ENCODE measurements around the gene STON1.

The STON1 gene

GRCh38 chr2:48529676-48530032, 300 bp upstream of the STON1 start:
- H2AFZ ChIP-seq (ENCODE audit: low read length), result no peak overlapping the region
- H3K79me2 ChIP-seq (ENCODE audit: low read length), result no peaks in the 10 kb centered on the region
- TF ChIP-seq CTCF (IDR thresholded peaks at IDR 0.05; ENCODE audit: low read length) (no peak), EZH2phosphoT487 (IDR thresholded peaks at IDR 0.05; ENCODE audit: low read length) (no peak), EZH2 (optimal IDR thresholded peaks at IDR 0.05; ENCODE audit: low read depth, low read length) (no peak)
- DNase-seq, result no peak
- H4K20me1 ChIP-seq (ENCODE audit: insufficient read depth, low read length), result no peaks in the 10 kb centered on the region
- H3K4me2 ChIP-seq (ENCODE audit: low read depth, low read length), result peak overlapping the region; percentile 66; the same call in 1 of the 2 replicates
- H3K4me1 ChIP-seq (ENCODE audit: low read length), result no peaks in the 10 kb centered on the region
- H3F3A ChIP-seq (ENCODE audit: insufficient read depth, low read length), result no peaks in the 10 kb centered on the region
- no peaks in the 10 kb centered on the region for H3K36me3 ChIP-seq (replicated peaks; ENCODE audit: insufficient read depth, low read length)
- H3K9me3 ChIP-seq (replicated peaks; ENCODE audit: insufficient read depth, low read length), result no peaks in the 10 kb centered on the region
- no peak overlapping the region for H3K9ac ChIP-seq (ENCODE audit: low read length)
- H3K9me2 ChIP-seq (replicated peaks; ENCODE audit: insufficient read depth, low read length), result no peaks in the 10 kb centered on the region
- no peak overlapping the region for H3K27ac ChIP-seq (ENCODE audit: low read length)
- no peaks in the 10 kb centered on the region for H3K27me3 ChIP-seq (replicated peaks; ENCODE audit: insufficient read depth, low read length)
- no peak overlapping the region; the same call in 1 of the 2 replicates for H3K4me3 ChIP-seq (ENCODE audit: low read length)

DNA sequence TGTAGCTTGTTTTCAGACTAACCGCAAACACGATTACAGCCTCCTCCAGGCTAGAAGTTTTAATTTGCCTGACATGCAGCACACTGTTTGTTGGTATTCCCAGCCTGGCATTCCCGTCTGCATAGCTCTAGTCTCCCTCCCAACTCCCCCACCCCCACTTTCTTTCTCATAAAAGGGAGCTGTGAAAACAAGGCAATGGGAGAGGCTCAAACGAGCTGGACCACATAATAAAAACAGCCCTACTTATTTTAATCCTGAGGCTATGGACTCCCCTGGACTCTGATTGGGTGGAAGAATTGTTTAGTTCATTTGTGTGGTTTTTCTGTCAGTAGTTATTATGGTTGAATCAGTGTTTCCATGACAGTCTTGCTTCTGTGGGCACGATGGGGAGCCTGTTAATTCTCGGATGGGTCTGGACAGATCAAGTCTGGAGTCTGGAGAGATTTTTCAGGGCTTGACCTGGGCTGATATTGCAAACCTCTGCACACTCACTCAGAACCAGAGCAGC, 1.2 kb downstream of the STON1 start:
- Histone ChIP-seq H3K4me3 (ENCODE audit: low read length) (no peak overlapping the region), H3K9ac (ENCODE audit: low read length) (no peak overlapping the region)

GRCh38 chr2:48532174-48532573, 2.2 kb downstream of the STON1 start:
- H4K20me1 ChIP-seq (ENCODE audit: insufficient read depth, low read length), result no peaks in the 10 kb centered on the region
- no peaks in the 10 kb centered on the region for H3K9me3 ChIP-seq (replicated peaks; ENCODE audit: insufficient read depth, low read length)
- TF ChIP-seq EZH2phosphoT487 (IDR thresholded peaks at IDR 0.05; ENCODE audit: low read length), result no peak
- TF ChIP-seq EZH2 (optimal IDR thresholded peaks at IDR 0.05; ENCODE audit: low read depth, low read length), result no peak
- no peak overlapping the region for H3K4me2 ChIP-seq (ENCODE audit: low read depth, low read length)
- no peaks in the 10 kb centered on the region for H3K9me2 ChIP-seq (replicated peaks; ENCODE audit: insufficient read depth, low read length)
- no peak overlapping the region for H3K9ac ChIP-seq (ENCODE audit: low read length)
- no peaks in the 10 kb centered on the region for H3K36me3 ChIP-seq (replicated peaks; ENCODE audit: insufficient read depth, low read length)
- no peak overlapping the region for H2AFZ ChIP-seq (ENCODE audit: low read length)
- H3F3A ChIP-seq (ENCODE audit: insufficient read depth, low read length), result no peaks in the 10 kb centered on the region
- no peaks in the 10 kb centered on the region for H3K4me1 ChIP-seq (ENCODE audit: low read length)
- H3K4me3 ChIP-seq (ENCODE audit: low read length), result no peak overlapping the region
- no peak for DNase-seq
- H3K27me3 ChIP-seq (replicated peaks; ENCODE audit: insufficient read depth, low read length), result no peaks in the 10 kb centered on the region
- H3K27ac ChIP-seq (ENCODE audit: low read length), result no peak overlapping the region
- no peaks in the 10 kb centered on the region for H3K79me2 ChIP-seq (ENCODE audit: low read length)

More for the DNA sequence above, 1.2 kb downstream of the STON1 start:
- no peaks in the 10 kb centered on the region for H3K9me3 ChIP-seq (replicated peaks; ENCODE audit: insufficient read depth, low read length)
- no peaks in the 10 kb centered on the region for H3K27me3 ChIP-seq (replicated peaks; ENCODE audit: insufficient read depth, low read length)
- no peak for TF ChIP-seq EZH2phosphoT487 (IDR thresholded peaks at IDR 0.05; ENCODE audit: low read length)
- no peak for TF ChIP-seq EZH2 (optimal IDR thresholded peaks at IDR 0.05; ENCODE audit: low read depth, low read length)
- no peak for TF ChIP-seq CTCF (IDR thresholded peaks at IDR 0.05; ENCODE audit: low read length)
- no peaks in the 10 kb centered on the region for H4K20me1 ChIP-seq (ENCODE audit: insufficient read depth, low read length)
- H3K36me3 ChIP-seq (replicated peaks; ENCODE audit: insufficient read depth, low read length), result no peaks in the 10 kb centered on the region
- no peaks in the 10 kb centered on the region for H3K4me1 ChIP-seq (ENCODE audit: low read length)
- no peak overlapping the region for H3K4me2 ChIP-seq (ENCODE audit: low read depth, low read length)
- H3K79me2 ChIP-seq (ENCODE audit: low read length), result no peaks in the 10 kb centered on the region
- no peak overlapping the region for H3K27ac ChIP-seq (ENCODE audit: low read length)
- H2AFZ ChIP-seq (ENCODE audit: low read length), result no peak overlapping the region
- no peaks in the 10 kb centered on the region for H3F3A ChIP-seq (ENCODE audit: insufficient read depth, low read length)
- H3K9me2 ChIP-seq (replicated peaks; ENCODE audit: insufficient read depth, low read length), result no peaks in the 10 kb centered on the region
- no peak for DNase-seq

GRCh38 chr2:48532824-48533223, 2.9 kb downstream of the STON1 start:
- no peaks in the 10 kb centered on the region for H3K4me1 ChIP-seq (ENCODE audit: low read length)
- no peaks in the 10 kb centered on the region for H3F3A ChIP-seq (ENCODE audit: insufficient read depth, low read length)
- TF ChIP-seq EZH2phosphoT487 (IDR thresholded peaks at IDR 0.05; ENCODE audit: low read length) (no peak), CTCF (IDR thresholded peaks at IDR 0.05; ENCODE audit: low read length) (no peak), EZH2 (optimal IDR thresholded peaks at IDR 0.05; ENCODE audit: low read depth, low read length) (no peak)
- H3K36me3 ChIP-seq (replicated peaks; ENCODE audit: insufficient read depth, low read length), result no peaks in the 10 kb centered on the region
- H3K9me3 ChIP-seq (replicated peaks; ENCODE audit: insufficient read depth, low read length), result no peaks in the 10 kb centered on the region
- H2AFZ ChIP-seq (ENCODE audit: low read length), result no peak overlapping the region
- no peak overlapping the region for H3K9ac ChIP-seq (ENCODE audit: low read length)
- no peak overlapping the region for H3K27ac ChIP-seq (ENCODE audit: low read length)
- no peaks in the 10 kb centered on the region for H4K20me1 ChIP-seq (ENCODE audit: insufficient read depth, low read length)
- no peak overlapping the region for H3K4me2 ChIP-seq (ENCODE audit: low read depth, low read length)
- H3K9me2 ChIP-seq (replicated peaks; ENCODE audit: insufficient read depth, low read length), result no peaks in the 10 kb centered on the region
- no peaks in the 10 kb centered on the region for H3K27me3 ChIP-seq (replicated peaks; ENCODE audit: insufficient read depth, low read length)
- H3K4me3 ChIP-seq (ENCODE audit: low read length), result no peak overlapping the region
- no peak for DNase-seq
- no peaks in the 10 kb centered on the region for H3K79me2 ChIP-seq (ENCODE audit: low read length)

Data from MM.1S (cell line).